ENCODE measurements around the gene SPP2.

- TF ChIP-seq CTCF (IDR thresholded peaks at IDR 0.05; ENCODE audit: low read length) (no peak), EZH2 (IDR thresholded peaks at IDR 0.05; ENCODE audit: borderline replicate concordance, low read length) (no peak)
These were observed 3.1 kb upstream of the SPP2 start for GRCh38 chr2:234047361-234047760.
